Ecto neural progenitor cell (in vitro differentiated cells): Measurements from ENCODE around the gene MAPK1.
"Not testable (repeated sequence)": the region's sequence is repeated elsewhere in the genome, so short reads cannot be mapped to it uniquely, and the experiment has no call there.

ENCODE experiments used
- DNase-seq: peaks from one replicate; pipeline ENCODE4 v3.0.0-alpha.2; 2018; ENCODE audit warnings: low spot score

The MAPK1 gene

GRCh38 chr22:21845558-21846453 lies 21.6 kb downstream of the MAPK1 start:
- DNase-seq: no peak

GRCh38 chr22:21842946-21843345 lies 24.5 kb downstream of the MAPK1 start:
- DNase-seq: no peak

DNA sequence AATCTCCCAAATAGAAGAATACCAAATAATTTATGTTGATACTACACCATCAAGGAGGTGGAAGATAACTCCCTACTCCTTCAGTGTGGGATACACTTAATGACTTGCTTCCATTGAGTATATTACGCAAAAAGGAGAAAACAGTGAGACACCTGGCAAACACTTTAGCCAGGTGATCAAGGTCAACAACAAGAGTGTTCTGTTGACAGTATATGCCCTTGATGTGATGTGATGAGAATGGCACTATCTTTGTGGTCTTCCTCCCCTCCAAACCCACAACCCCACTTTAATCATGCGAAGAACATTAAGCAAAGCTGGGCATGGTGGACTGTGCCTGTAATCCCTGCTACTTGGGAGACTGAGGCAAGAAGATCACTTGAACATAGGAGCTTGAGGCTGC lies 26.0 kb downstream of the MAPK1 start:
- no peak for DNase-seq

GRCh38 chr22:21840236-21840823 lies 27.1 kb downstream of the MAPK1 start:
- DNase-seq: no peak

DNA sequence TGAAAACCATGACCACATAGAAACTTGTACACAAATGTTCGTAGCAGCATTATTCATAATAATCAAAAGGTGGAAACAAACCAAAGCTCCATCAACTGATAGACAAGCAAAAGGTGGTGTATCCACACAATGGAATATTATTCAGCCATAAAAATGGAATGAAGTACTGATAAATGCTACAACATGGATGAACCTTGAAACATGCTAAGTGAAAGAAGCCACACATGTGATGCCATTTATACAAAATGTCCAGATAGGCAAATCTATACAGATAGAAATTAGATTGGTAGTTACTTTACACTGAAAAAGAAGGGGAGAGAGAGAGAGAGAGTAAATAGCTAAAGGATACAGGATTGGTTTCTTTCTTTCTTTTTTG lies 27.7 kb downstream of the MAPK1 start:
- no peak for DNase-seq

GRCh38 chr22:21839104-21839764 lies 28.2 kb downstream of the MAPK1 start:
- not testable (repeated sequence) for DNase-seq

DNA sequence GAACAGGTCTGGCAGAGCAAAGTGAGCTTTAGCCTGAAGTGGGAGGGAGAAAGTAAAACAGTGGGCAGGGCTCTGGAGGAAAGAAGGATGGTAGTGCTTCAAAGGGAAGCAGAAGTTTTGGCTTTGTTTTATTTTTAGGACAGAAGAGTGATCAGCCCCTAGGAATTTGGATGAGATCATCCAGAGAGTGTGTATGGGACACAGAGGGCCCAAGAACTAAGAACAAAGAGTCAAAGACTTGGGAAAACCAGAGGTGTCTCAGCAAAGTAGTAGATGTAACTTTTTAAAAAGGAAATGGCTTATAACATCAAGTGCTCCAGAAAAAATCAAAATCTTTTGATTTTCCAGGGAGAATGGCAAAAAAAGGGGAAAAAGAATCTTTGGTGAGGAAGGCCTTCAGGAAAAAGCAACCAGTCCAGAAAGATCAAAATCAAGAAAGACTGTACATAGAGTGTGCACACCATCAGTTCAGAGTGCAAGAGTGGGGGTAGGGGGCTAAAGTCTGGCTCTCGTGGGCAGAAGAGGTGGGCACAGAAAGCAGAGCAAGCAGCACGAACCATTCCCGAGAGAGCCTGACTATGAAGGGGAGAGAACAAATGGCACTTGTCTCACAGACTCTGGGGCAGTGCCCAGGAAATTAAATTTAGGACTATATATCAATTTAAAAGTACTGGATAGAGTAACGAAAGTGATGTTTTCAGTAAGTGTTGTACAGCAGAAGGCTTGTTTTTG lies 30.0 kb downstream of the MAPK1 start:
- no peak for DNase-seq

- DNase-seq: not testable (repeated sequence)
These were observed 31.0 kb downstream of the MAPK1 start for GRCh38 chr22:21836486-21836885.

DNA sequence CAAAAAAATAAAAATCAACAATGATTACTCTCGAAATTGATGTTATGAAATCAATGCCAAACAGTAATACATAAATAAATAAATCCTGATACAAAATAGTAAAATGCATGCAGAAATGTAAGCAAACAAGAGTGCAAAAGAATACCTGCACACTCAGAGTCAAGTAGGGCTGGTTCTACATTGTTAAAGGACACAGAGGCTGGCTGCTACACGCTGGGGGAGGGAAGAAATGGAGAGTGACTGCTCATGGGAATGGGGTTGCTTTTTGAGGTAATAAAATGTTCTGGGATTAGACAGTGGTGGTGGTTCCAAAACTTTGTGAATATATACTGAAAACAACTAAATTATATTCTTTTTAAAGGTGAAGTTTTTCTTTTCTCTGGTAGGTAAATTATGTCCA lies 32.1 kb downstream of the MAPK1 start:
- DNase-seq: no peak

DNA sequence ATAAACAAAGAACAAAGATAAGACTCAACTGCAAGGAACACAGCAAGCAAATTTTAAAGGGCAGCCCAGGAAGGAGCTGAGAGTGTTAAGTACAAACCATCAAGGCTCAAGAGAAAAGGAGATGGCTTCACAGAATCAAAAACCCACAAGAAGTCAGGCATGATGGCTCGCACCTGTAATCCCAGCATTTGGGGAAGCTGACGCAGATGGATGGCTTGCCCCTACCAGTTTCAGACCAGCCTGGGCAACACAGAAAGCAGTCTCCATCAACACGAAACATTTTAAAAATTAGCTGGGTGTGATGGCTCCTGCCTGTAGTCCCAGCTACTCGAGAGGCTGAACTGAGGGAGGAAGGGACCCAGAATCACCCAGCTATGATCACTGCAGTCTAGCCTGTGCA lies 32.6 kb downstream of the MAPK1 start:
- no peak for DNase-seq

DNA sequence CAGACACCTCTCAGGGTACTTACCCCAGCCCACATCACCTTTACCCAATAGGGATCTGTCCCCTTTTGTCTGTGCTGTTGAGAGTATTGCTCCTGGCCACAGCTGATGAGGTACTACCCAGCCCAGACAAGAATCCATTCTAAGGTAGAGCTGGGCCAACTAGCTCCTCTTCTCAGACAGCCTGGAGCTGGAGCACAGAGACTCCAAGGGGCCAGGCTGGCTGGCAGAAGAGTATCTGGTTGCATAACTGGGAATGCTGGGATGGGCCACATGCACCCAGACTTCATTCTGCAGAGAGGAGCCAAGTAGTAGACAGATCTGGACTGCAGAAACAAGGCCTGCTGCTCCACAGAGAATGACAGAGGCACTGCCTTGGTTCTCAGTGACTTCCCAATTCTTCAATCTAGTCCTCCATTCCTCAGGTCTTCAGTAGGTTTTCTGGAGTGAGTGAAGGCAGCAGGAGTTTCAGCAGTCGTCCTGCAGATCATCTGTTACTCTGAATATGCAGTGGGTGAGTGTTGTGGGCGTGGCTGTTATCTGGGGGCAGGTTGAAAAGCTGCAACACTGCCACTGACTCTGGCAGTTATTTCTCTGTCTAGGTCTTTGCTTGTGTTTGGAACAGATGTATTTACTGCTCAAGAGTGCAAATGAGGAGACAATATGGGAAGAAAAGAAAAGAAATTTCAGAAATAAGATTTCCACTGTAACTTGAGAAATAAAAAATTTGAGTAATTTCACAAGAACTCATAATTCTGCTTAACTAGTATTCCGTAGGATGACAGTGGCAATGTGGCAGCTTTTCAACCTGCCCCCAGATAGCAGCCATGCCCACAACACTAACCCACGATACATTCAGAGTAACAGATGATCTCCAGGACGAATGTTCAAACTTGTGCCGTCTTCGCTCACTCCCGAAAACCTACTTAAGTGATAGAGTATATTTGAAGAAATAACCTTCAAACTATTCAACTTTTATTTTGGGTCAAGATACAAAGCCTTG lies 34.9 kb downstream of the MAPK1 start:
- DNase-seq: no peak

DNA sequence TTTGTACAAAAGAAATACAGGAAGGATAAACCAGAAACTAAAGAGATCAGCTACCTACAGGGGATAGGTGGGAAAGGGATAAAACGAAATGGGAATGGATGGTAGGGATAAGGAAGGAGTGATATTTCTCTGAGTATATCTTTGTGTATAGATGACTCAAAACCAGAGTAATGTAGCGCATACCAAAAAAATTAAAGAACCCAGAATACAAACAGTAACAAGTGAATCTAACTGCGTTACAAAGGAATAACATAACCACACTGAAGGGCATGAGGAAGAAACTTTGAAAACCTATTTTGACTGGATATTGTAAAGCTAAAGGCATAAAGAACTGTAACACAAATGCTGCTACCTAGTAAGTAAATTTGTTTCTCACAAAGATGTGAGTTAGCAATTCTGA lies 37.9 kb downstream of the MAPK1 start:
- no peak for DNase-seq

GRCh38 chr22:21828268-21828638 lies 39.2 kb downstream of the MAPK1 start:
- DNase-seq: no peak

GRCh38 chr22:21827628-21828267 lies 39.7 kb downstream of the MAPK1 start:
- no peak for DNase-seq

GRCh38 chr22:21826204-21826603 lies 41.2 kb downstream of the MAPK1 start:
- no peak for DNase-seq

DNA sequence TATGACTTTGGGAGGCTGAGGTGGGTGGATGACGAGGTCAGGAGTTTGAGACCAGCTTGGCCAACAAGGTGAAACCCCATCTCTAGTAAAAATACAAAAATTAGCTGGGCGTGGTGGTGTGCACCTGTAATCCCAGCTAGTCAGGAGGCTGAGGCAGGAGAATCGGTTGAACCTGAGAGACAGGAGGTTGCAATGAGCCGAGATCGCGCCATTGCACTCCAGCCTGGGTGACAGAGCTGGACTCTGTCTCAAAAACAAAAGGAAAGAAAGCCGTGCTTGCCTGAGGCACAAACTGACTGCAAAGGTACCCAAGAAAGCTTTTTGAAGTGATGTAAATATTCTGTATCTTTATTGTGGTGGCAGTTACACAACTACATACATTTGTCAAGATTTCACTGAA lies 42.5 kb downstream of the MAPK1 start:
- DNase-seq: not testable (repeated sequence)

DNA sequence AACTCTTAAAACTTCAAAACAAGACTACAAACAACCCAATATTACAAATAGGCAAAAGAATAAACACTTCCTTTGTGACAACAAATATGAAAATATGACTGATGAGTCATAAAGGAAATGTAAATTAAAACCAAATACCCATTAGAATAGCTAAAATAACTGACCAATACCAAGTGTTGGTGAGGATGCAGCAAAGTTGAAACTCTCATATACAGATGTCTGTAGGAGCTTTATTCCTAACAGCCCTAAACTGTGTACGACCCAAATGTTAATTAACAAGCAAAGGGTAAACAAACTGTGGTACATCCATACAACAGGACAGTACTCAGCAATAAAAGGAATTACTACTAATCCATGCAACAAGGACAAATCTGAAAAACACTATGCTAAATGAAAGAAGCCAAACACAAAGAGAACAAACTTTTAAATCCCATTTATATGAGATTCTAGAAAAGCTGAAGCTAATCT lies 43.0 kb downstream of the MAPK1 start:
- no peak for DNase-seq

GRCh38 chr22:21823740-21824444 lies 43.6 kb downstream of the MAPK1 start:
- DNase-seq: no peak

DNA sequence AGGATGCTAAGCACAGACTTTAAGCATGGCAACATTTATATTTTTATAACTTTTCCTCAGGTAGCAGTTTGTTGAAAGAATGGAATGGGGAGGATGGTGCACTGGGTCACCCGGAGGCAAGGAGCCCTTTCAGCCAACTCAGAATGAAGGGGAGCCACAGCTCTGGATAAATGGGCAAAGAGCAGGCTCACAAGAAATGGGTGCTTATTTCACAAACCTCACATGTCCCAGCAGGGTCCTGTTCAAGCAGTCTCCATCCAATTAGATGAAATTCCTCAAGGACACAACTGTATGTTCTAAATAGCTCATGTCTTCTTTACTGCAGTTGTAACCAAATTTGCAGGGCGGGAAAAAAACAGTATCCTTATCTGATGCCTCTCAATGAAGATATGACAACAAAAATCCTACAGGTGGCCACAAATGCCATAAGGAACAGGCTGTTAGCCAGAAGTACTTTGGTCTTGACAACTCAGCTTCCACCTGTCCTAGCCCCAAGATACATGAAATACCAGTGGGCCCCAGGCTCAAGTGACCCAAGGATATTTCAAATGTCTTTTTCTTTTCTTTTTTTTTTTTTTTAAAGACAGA lies 48.2 kb downstream of the MAPK1 start:
- no peak for DNase-seq
